ENCODE results near the gene TLR1.

The TLR1 gene

GRCh38 chr4:38759113-38759789 is 45.3 kb downstream of the TLR1 start:
- Histone ChIP-seq H3K4me3 (ENCODE audit: insufficient read depth, low read depth, low read length) (no peak overlapping the region), H3K27me3 (ENCODE audit: control insufficient read depth, insufficient read depth, low read length, poor library complexity, severe bottlenecking) (no peaks in the 10 kb centered on the region), H3K9me3 (ENCODE audit: control insufficient read depth, low read length) (no peaks in the 10 kb centered on the region), H3K4me1 (ENCODE audit: control insufficient read depth, insufficient read depth, low read length) (no peaks in the 10 kb centered on the region), H3K27ac (ENCODE audit: insufficient read depth, low read depth, low read length, poor library complexity, severe bottlenecking) (no peak overlapping the region), H3K36me3 (ENCODE audit: control insufficient read depth, insufficient read depth, low read length) (no peaks in the 10 kb centered on the region)
- WGBS, 2 experiments: 24 to 26% methylated on average over 8 of the region's 8 CpGs

GRCh38 chr4:38757945-38758600 is 46.5 kb downstream of the TLR1 start:
- H3K36me3 ChIP-seq (ENCODE audit: control insufficient read depth, insufficient read depth, low read length): no peaks in the 10 kb centered on the region
- H3K9me3 ChIP-seq (ENCODE audit: control insufficient read depth, low read length): no peaks in the 10 kb centered on the region
- no peak overlapping the region for H3K4me3 ChIP-seq (ENCODE audit: insufficient read depth, low read depth, low read length)
- H3K27me3 ChIP-seq (ENCODE audit: control insufficient read depth, insufficient read depth, low read length, poor library complexity, severe bottlenecking): no peaks in the 10 kb centered on the region
- no peak overlapping the region for H3K27ac ChIP-seq (ENCODE audit: insufficient read depth, low read depth, low read length, poor library complexity, severe bottlenecking)
- no peaks in the 10 kb centered on the region for H3K4me1 ChIP-seq (ENCODE audit: control insufficient read depth, insufficient read depth, low read length)
- 86 to 88% methylated on average over 6 of the region's 6 CpGs for WGBS, 2 experiments

DNA sequence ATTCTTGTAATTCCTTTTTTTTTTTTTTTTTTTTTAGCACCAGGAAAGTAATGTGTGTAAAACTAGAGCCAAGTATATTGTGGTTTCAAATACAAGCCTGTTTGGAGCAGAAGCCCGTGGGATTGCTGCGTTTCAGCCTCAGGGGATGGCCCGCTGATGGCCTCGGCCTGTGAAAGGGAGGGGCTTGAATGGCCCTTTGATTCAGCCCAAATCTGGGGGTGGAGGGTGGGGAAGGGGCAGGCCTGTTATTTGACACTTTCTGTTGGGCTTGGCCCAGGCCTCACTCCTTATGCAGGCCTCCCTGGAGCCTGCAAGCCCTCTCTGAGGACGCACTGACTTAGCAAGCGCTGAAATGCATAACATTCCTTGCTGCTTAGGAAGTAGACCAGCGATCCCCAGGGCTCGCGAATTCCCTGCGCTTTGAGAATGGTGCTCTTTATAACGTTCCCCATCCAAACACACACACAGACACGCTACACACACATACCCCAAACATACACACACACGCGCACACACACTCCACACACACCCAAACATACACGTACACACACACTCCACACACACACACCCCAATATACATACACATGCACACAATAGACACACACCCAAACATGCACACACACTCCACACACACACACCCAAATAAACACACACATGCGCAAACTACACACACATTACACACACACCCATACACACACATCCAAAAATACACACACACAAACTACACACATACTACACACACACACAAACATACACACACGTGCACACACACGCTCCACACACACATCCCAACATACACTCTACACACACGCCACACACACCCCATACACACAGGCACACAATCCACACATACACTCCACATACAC is 51.4 kb downstream of the TLR1 start:
- Histone ChIP-seq H3K4me3 (ENCODE audit: insufficient read depth, low read depth, low read length) (no peak overlapping the region), H3K27me3 (ENCODE audit: control insufficient read depth, insufficient read depth, low read length, poor library complexity, severe bottlenecking) (no peaks in the 10 kb centered on the region), H3K4me1 (ENCODE audit: control insufficient read depth, insufficient read depth, low read length) (peaks cover 4% of the 10 kb centered on the region), H3K27ac (ENCODE audit: insufficient read depth, low read depth, low read length, poor library complexity, severe bottlenecking) (peak overlapping the region; percentile 65), H3K9me3 (ENCODE audit: control insufficient read depth, low read length) (no peaks in the 10 kb centered on the region), H3K36me3 (ENCODE audit: control insufficient read depth, insufficient read depth, low read length) (no peaks in the 10 kb centered on the region)
- WGBS, 2 experiments: 30 to 32% methylated on average over 19 of the region's 19 CpGs

- no peak overlapping the region for H3K27ac ChIP-seq (ENCODE audit: insufficient read depth, low read depth, low read length, poor library complexity, severe bottlenecking)
- 69 to 72% methylated on average over 8 of the region's 8 CpGs for WGBS, 2 experiments
- no peak overlapping the region for H3K4me3 ChIP-seq (ENCODE audit: insufficient read depth, low read depth, low read length)
- peaks cover 4% of the 10 kb centered on the region for H3K4me1 ChIP-seq (ENCODE audit: control insufficient read depth, insufficient read depth, low read length)
- H3K9me3 ChIP-seq (ENCODE audit: control insufficient read depth, low read length): no peaks in the 10 kb centered on the region
- H3K27me3 ChIP-seq (ENCODE audit: control insufficient read depth, insufficient read depth, low read length, poor library complexity, severe bottlenecking): no peaks in the 10 kb centered on the region
- no peaks in the 10 kb centered on the region for H3K36me3 ChIP-seq (ENCODE audit: control insufficient read depth, insufficient read depth, low read length)
Observed at GRCh38 chr4:38752372-38752940, 52.1 kb downstream of the TLR1 start.

GRCh38 chr4:38751341-38752010 is 53.1 kb downstream of the TLR1 start:
- Histone ChIP-seq H3K36me3 (ENCODE audit: control insufficient read depth, insufficient read depth, low read length) (no peaks in the 10 kb centered on the region), H3K9me3 (ENCODE audit: control insufficient read depth, low read length) (no peaks in the 10 kb centered on the region), H3K27ac (ENCODE audit: insufficient read depth, low read depth, low read length, poor library complexity, severe bottlenecking) (no peak overlapping the region), H3K27me3 (ENCODE audit: control insufficient read depth, insufficient read depth, low read length, poor library complexity, severe bottlenecking) (no peaks in the 10 kb centered on the region), H3K4me3 (ENCODE audit: insufficient read depth, low read depth, low read length) (no peak overlapping the region), H3K4me1 (ENCODE audit: control insufficient read depth, insufficient read depth, low read length) (peaks cover 4% of the 10 kb centered on the region)
- 90 to 96% methylated on average over 13 of the region's 13 CpGs for WGBS, 2 experiments

- Histone ChIP-seq H3K27ac (ENCODE audit: insufficient read depth, low read depth, low read length, poor library complexity, severe bottlenecking) (no peak overlapping the region), H3K4me3 (ENCODE audit: insufficient read depth, low read depth, low read length) (no peak overlapping the region), H3K27me3 (ENCODE audit: control insufficient read depth, insufficient read depth, low read length, poor library complexity, severe bottlenecking) (no peaks in the 10 kb centered on the region), H3K9me3 (ENCODE audit: control insufficient read depth, low read length) (no peaks in the 10 kb centered on the region), H3K36me3 (ENCODE audit: control insufficient read depth, insufficient read depth, low read length) (no peaks in the 10 kb centered on the region), H3K4me1 (ENCODE audit: control insufficient read depth, insufficient read depth, low read length) (peaks cover 4% of the 10 kb centered on the region)
- 86% methylated on average over 3 of the region's 4 CpGs; no CpG with 5 or more reads in 1 of the 2 experiments for WGBS, 2 experiments
Observed at GRCh38 chr4:38749336-38749735, 55.3 kb downstream of the TLR1 start.

DNA sequence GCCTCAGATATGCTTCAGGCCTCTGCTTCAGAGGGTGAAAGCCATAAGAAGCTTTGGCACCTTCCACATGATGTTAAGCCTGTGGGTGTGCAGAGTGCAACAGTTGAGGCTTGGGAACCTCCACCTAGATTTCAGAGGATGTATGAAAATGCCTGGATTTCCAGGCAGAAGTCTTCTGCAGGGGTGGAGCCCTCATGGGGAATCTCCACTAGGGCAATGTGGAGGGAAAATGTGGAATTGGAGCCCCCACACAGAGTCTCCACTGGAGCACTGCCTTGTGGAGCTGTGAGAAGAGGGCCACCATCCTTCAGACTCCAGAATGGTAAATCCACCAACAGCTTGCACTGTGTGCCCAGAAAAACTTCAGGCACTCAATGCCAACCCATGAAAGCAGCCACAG is 57.0 kb downstream of the TLR1 start:
- H3K27ac ChIP-seq (ENCODE audit: insufficient read depth, low read depth, low read length, poor library complexity, severe bottlenecking): no peak overlapping the region
- no peaks in the 10 kb centered on the region for H3K27me3 ChIP-seq (ENCODE audit: control insufficient read depth, insufficient read depth, low read length, poor library complexity, severe bottlenecking)
- no peaks in the 10 kb centered on the region for H3K36me3 ChIP-seq (ENCODE audit: control insufficient read depth, insufficient read depth, low read length)
- no peak overlapping the region for H3K4me3 ChIP-seq (ENCODE audit: insufficient read depth, low read depth, low read length)
- peaks cover 4% of the 10 kb centered on the region for H3K4me1 ChIP-seq (ENCODE audit: control insufficient read depth, insufficient read depth, low read length)
- H3K9me3 ChIP-seq (ENCODE audit: control insufficient read depth, low read length): no peaks in the 10 kb centered on the region
